Upper lobe of left lung (tissue), 6 donors: Measurements from ENCODE around the gene GLRX5. TPM values are rescaled to one million over a fixed set of nuclear protein-coding genes. Genes with fewer than 3 reads are reported as not detected.

ENCODE experiments used
- ATAC-seq, 2 donors: fragments of 200-7000 bp; cut with Tn5 transposase; one replicate each; pipeline ENCODE4 v1.9.1; 2022; ENCODE audit warnings: mild to moderate bottlenecking in 2 of 2, moderate library complexity in 2 of 2; ENCODE audit not compliant: low FRiP score in 2 of 2
- DNase-seq, 2 donors: peaks; one replicate each; pipeline ENCODE4 v3.0.0-alpha.2; 2019 to 2020
- H3K27ac ChIP-seq, 4 donors: fragments of 200-600 bp; sonication (generic); one replicate each; pipeline ENCODE4 v1.5.1; 2016 to 2019
- H3K27me3 ChIP-seq, 4 donors: fragments of 200-600 bp; sonication (generic); one replicate each; pipeline ENCODE4 v1.5.1; 2017 to 2019
- H3K36me3 ChIP-seq, 4 donors: fragments of 200-600 bp; sonication (generic); one replicate each; pipeline ENCODE4 v1.5.1; 2016 to 2019
- H3K4me1 ChIP-seq, 4 donors: fragments of 200-600 bp; sonication (generic); one replicate each; pipeline ENCODE4 v1.5.1; 2018 to 2019
- H3K4me3 ChIP-seq, 4 donors: fragments of 200-600 bp; sonication (generic); one replicate each; pipeline ENCODE4 v1.5.1; 2017 to 2019; ENCODE audit warnings: mild to moderate bottlenecking in 2 of 4, moderate library complexity in 1 of 4
- H3K9me3 ChIP-seq, 4 donors: fragments of 200-600 bp; sonication (generic); one replicate each; pipeline ENCODE4 v1.5.1; 2018 to 2019
- CTCF ChIP-seq, 6 experiments: fragments of 450-650 bp in 4 of 6; fragments of 200-600 bp in 2 of 6; sonication (generic) in 2 of 6; IDR thresholded peaks; one replicate each; pipeline ENCODE4 v1.5.1; 2016 to 2019; ENCODE audit warnings: antibody characterized with exemption in 6 of 6
- EP300 ChIP-seq, 4 donors: sonication (generic); formaldehyde crosslinking; IDR thresholded peaks; one replicate each; pipeline ENCODE4 v1.5.1; 2017; ENCODE audit warnings: antibody characterized with exemption in 4 of 4, control low read depth in 2 of 4
- POLR2A ChIP-seq, 4 donors: fragments of 450-650 bp; IDR thresholded peaks; one replicate each; pipeline ENCODE4 v1.5.1; 2016 to 2017; ENCODE audit warnings: antibody characterized with exemption in 4 of 4, mild to moderate bottlenecking in 2 of 4
- POLR2AphosphoS5 ChIP-seq, 2 donors: sonication (generic); formaldehyde crosslinking; IDR thresholded peaks; one replicate each; pipeline ENCODE4 v1.5.1; 2017; ENCODE audit warnings: antibody characterized with exemption in 2 of 2
- WGBS, 2 donors: methylation state at CpG; one replicate each; pipeline ENCODE4 v1.1.5; 2017 to 2018; 5-methylcytosine and 5-hydroxymethylcytosine counted together
- total RNA-seq, 6 donors: library from RNA; depleted of rRNA in 4 of 6; stranded (reverse); fragments of >200 nt in 4 of 6; gene quantifications; one replicate each; pipeline versions ENCODE4 v1.1.0 to v1.2.1, GENCODE V29; 2016 to 2021
- donor health status: DM: no; HTN: no; CAD: no; lungs with moderate emphysema.
- donor health status: DM: no; HTN: yes; CAD: no; lungs with severe emphysema.

GLRX5 gene
- total RNA-seq, 6 donors from 2014 or later, result 12.6 to 34.8 (median 25.0) TPM

GRCh38 chr14:95495538-95496025 lies 39.3 kb upstream of the GLRX5 start:
- TF ChIP-seq POLR2AphosphoS5 (IDR thresholded peaks at IDR 0.05) (no peak), POLR2A (IDR thresholded peaks at IDR 0.05) (no peak), EP300 (IDR thresholded peaks at IDR 0.05) (no peak), CTCF (IDR thresholded peaks at IDR 0.05) (no peak)
- ATAC-seq, result peak in 1 of 2 donors; percentile 60
- WGBS, 2 donors, result 49 to 70% methylated on average over 7 to 8 of the region's 8 CpGs
- H3K4me3 ChIP-seq, result no peak overlapping the region
- H3K4me1 ChIP-seq, result peaks cover 30 to 46% (median 36%) of the 10 kb centered on the region in 4 donors
- peak overlapping the region; percentile 11 to 71 (median 60) for H3K27ac ChIP-seq
- H3K36me3 ChIP-seq, result peaks cover 0 to 5% (median 0%) of the 10 kb centered on the region in 4 donors
- H3K27me3 ChIP-seq, result no peaks in the 10 kb centered on the region
- no peaks in the 10 kb centered on the region for H3K9me3 ChIP-seq
- peak in 1 of 2 donors; percentile 40 for DNase-seq

- H3K4me1 ChIP-seq, result peaks cover 24 to 45% (median 34%) of the 10 kb centered on the region in 4 donors
- H3K36me3 ChIP-seq, result peaks cover 0 to 8% (median 0%) of the 10 kb centered on the region in 4 donors
- 42 to 43% methylated on average over 4 of the region's 4 CpGs for WGBS, 2 donors
- no peaks in the 10 kb centered on the region for H3K9me3 ChIP-seq
- no peaks in the 10 kb centered on the region for H3K27me3 ChIP-seq
- no peak for TF ChIP-seq CTCF (IDR thresholded peaks at IDR 0.05)
- no peak for TF ChIP-seq POLR2AphosphoS5 (IDR thresholded peaks at IDR 0.05)
- TF ChIP-seq POLR2A (IDR thresholded peaks at IDR 0.05), result no peak
- TF ChIP-seq EP300 (IDR thresholded peaks at IDR 0.05), result no peak
- no peak overlapping the region for H3K4me3 ChIP-seq
- peak overlapping the region; percentile 11 to 71 (median 44) for H3K27ac ChIP-seq
- no peak for DNase-seq
- peak in 1 of 2 donors; percentile 41 for ATAC-seq
Measured at GRCh38 chr14:95496111-95496681, 38.7 kb upstream of the GLRX5 start.

GRCh38 chr14:95496690-95497259 lies 38.1 kb upstream of the GLRX5 start:
- 36 to 69% methylated on average over 4 of the region's 4 CpGs for WGBS, 2 donors
- Histone ChIP-seq H3K4me1 (peaks cover 24 to 47% (median 34%) of the 10 kb centered on the region in 4 donors), H3K27me3 (no peaks in the 10 kb centered on the region), H3K36me3 (peaks cover 0 to 8% (median 0%) of the 10 kb centered on the region in 4 donors), H3K27ac (peak overlapping the region; percentile 11 to 71 (median 44)), H3K9me3 (no peaks in the 10 kb centered on the region), H3K4me3 (no peak overlapping the region)
- no peak for DNase-seq
- ATAC-seq, result peak in 1 of 2 donors; percentile 81
- TF ChIP-seq EP300 (IDR thresholded peaks at IDR 0.05), result no peak

- Histone ChIP-seq H3K36me3 (peaks cover 0 to 8% (median 0%) of the 10 kb centered on the region in 4 donors), H3K4me3 (no peak overlapping the region), H3K4me1 (peaks cover 27 to 47% (median 36%) of the 10 kb centered on the region in 4 donors), H3K27ac (no peak overlapping the region), H3K27me3 (no peaks in the 10 kb centered on the region), H3K9me3 (no peaks in the 10 kb centered on the region)
- DNase-seq (no peak), ATAC-seq (no peak)
- WGBS, 2 donors, result 68 to 72% methylated on average over 9 of the region's 9 CpGs
- TF ChIP-seq POLR2AphosphoS5 (IDR thresholded peaks at IDR 0.05) (peak in 1 of 2 donors; percentile 18), CTCF (IDR thresholded peaks at IDR 0.05) (no peak), EP300 (IDR thresholded peaks at IDR 0.05) (no peak)
Measured at GRCh38 chr14:95497561-95498011, 37.3 kb upstream of the GLRX5 start.

- peaks cover 0 to 8% (median 0%) of the 10 kb centered on the region in 4 donors for H3K36me3 ChIP-seq
- no peaks in the 10 kb centered on the region for H3K27me3 ChIP-seq
- TF ChIP-seq POLR2AphosphoS5 (IDR thresholded peaks at IDR 0.05), result no peak
- no peak for TF ChIP-seq EP300 (IDR thresholded peaks at IDR 0.05)
- no peak for TF ChIP-seq CTCF (IDR thresholded peaks at IDR 0.05)
- no peak for TF ChIP-seq POLR2A (IDR thresholded peaks at IDR 0.05)
- H3K4me3 ChIP-seq, result no peak overlapping the region
- no peak overlapping the region for H3K27ac ChIP-seq
- no peaks in the 10 kb centered on the region for H3K9me3 ChIP-seq
- DNase-seq (no peak), ATAC-seq (no peak)
- whole genome bisulfite sequencing, 2 donors, result 68% methylated on average over 7 to 9 of the region's 9 CpGs
- H3K4me1 ChIP-seq, result peaks cover 28 to 47% (median 39%) of the 10 kb centered on the region in 4 donors
Measured at GRCh38 chr14:95498622-95499353, 36.1 kb upstream of the GLRX5 start.
